Activated effector memory CD4-positive, alpha-beta T cell treated with Interleukin-2 at 50 U/mL for 16 hours (primary cell): ENCODE results near the gene ZNF711.
"Not testable (repeated sequence)": the region's sequence is repeated elsewhere in the genome, so short reads cannot be mapped to it uniquely, and the experiment has no call there.

Source experiments
- DNase-seq: peaks from one replicate; pipeline ENCODE4 v3.0.0-alpha.2; 2020

Gene ZNF711

GRCh38 chrX:85243761-85244449 is at the start of gene ZNF711, which contains the start of gene SATL1:
ZNF711 (plus strand) TSS chrX:85243991; CDS start chrX:85247573, 3,582 bp downstream.
SATL1 (minus strand) TSS chrX:85243779; CDS start chrX:85108968, 134,811 bp downstream.
- no peak for DNase-seq

- DNase-seq, result no peak
These were observed 47.5 kb upstream of the ZNF711 start for GRCh38 chrX:85196319-85196718.

GRCh38 chrX:85203461-85203970 is 40.3 kb upstream of the ZNF711 start:
- DNase-seq, result no peak

GRCh38 chrX:85213792-85214530 is 29.8 kb upstream of the ZNF711 start:
- DNase-seq, result no peak

- DNase-seq, result no peak
These were observed 27.8 kb upstream of the ZNF711 start for GRCh38 chrX:85215946-85216345.

GRCh38 chrX:85221361-85221760 is 22.4 kb upstream of the ZNF711 start:
- DNase-seq, result no peak

GRCh38 chrX:85223359-85223758 is 20.4 kb upstream of the ZNF711 start:
- DNase-seq, result no peak

- DNase-seq, result no peak
These were observed 636 bp upstream of the ZNF711 start for GRCh38 chrX:85243155-85243554.

- no peak for DNase-seq
These were observed 840 bp downstream of the ZNF711 start for GRCh38 chrX:85244450-85245211.

- DNase-seq, result not testable (repeated sequence)
These were observed 41.5 kb downstream of the ZNF711 start for GRCh38 chrX:85285286-85285685.

- no peak for DNase-seq
These were observed 45.4 kb downstream of the ZNF711 start for GRCh38 chrX:85288992-85289723.

GRCh38 chrX:85303544-85303943 is 59.8 kb downstream of the ZNF711 start:
- no peak for DNase-seq

- no peak for DNase-seq
These were observed 65.9 kb downstream of the ZNF711 start for GRCh38 chrX:85309717-85310116.

- not testable (repeated sequence) for DNase-seq
These were observed 67.6 kb downstream of the ZNF711 start for GRCh38 chrX:85311348-85311747.
